OCI-M2 (cell line): ENCODE data around the gene PPTC7.
"Not testable (repeated sequence)": the region's sequence is repeated elsewhere in the genome, so short reads cannot be mapped to it uniquely, and the experiment has no call there.

Source experiments
- DNase-seq: peaks from one replicate; lab custom pipeline; 2025; ENCODE audit not compliant: unreplicated experiment; lab: John Stamatoyannopoulos, UW

The PPTC7 gene

GRCh38 chr12:110583137-110584059 is at the start of gene PPTC7:
PPTC7 (minus strand) TSS chr12:110583318; CDS start chr12:110583031, 287 bp downstream.
- peak; percentile 66 for DNase-seq

GRCh38 chr12:110627500-110628195 is 44.5 kb upstream of the PPTC7 start:
- DNase-seq = no peak

DNA sequence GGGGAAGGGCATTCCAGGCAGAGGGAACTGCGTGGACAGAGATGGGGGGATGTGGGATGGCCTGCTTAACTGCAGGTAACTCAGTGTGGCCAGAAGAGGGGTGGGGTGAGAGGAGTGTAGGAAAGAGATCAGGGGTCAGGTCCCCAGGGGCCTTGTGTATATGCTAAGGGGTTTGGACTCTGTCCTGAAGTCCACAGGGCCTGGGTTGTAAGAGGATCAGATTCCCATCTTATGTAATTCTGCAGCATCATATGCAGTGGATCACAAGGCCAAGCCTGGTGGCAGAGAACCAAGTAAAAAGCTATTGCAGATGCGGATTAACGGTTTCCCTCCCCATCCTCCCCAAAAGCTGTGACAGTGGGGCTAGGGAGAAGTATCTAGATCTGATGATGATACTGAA is 39.5 kb upstream of the PPTC7 start:
- no peak for DNase-seq

DNA sequence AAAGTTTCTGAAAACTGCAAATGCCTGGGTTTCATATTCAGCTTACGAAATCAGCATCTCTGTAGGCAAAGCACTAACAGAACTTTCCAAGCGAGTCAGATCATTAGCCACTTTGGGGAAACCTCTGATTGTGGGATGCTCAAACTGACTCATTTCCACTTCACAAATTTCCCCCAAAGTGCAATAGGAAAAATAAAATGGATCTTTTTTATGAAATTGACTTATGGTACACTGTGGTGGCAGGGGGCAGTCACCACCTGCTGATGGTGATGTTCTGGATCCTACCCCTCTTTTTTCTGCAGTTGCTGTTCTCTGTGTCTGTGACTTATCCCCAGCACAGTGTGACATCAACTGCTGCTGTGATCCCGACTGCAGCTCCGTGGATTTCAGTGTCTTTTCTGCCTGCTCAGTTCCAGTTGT is 36.4 kb upstream of the PPTC7 start:
- DNase-seq = no peak

DNA sequence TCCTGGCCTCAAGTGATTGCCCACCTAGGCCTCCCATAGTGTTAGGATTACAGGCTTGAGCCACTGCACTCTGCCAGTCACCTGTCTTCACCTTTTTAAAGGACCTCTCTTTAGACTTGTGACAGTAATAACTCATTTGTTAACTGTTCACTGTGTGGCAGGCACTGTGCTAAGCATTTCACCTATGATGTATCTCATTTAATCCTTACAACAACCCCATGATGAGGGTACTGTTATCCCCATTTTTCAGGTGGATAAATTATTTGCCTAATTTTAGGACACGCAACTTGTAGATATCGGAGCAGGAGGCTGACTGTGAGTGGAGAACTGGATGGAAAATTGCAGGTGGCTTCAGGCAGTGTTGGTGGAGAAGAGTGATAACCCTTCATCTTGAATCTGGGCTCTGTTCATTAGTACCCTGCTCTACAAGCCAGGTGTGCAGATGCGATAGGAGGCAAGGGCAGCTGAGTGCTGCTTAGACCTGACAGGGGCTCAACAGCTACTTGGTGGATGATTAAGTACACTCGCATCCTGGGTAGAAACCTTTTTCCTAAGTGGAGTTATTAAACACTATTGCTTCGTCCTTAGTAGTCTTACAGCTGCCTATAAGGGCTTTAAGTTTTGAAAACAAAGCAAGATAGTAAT is 33.5 kb upstream of the PPTC7 start:
- DNase-seq = no peak

- DNase-seq = no peak
These were observed 32.1 kb upstream of the PPTC7 start for GRCh38 chr12:110615171-110615570.

DNA sequence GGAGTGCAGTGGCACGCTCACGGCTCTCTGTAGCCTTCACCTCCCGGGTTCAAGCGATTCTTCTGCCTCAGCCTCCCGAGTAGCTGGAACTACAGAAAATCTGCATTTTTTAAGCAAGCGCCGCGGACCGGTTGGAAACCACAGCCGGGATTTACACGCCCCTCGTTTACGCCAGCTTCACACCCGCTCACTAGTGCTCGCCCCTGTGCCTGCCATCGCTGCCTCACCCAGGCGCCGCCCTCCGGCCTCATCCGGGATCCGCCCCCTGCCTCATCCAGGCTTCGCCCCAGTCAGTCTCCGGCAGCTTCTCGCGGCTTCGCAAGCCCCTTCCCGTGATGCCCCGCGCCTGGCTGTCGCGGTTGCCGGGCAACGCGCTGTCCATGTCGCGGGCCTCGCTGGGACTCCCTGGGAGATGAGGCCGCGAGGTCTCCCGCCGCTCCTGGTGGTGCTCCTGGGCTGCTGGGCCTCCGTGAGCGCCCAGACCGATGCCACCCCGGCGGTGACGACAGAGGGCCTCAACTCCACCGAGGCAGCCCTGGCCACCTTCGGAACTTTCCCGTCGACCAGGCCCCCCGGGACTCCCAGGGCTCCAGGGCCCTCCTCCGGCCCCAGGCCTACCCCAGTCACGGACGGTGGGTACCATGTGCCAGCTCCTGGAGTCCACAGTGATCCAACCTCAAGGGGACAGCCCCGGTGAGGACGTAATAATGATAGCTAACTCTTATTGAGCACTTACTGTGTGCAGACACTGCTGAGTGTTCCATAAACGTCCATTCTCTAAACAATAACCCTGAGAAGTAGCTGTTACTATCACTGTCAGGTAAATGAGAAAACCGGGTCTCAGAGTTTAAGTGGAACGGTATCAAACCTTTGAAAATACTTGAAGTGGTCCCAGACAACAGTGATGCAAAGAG is 30.9 kb upstream of the PPTC7 start, which contains the start of gene TCTN1:
Gene TCTN1 (plus strand): TSS at position 359 of the 914 bp plus-strand sequence. CDS start 54 bp downstream, at position 413.
- no peak for DNase-seq

DNA sequence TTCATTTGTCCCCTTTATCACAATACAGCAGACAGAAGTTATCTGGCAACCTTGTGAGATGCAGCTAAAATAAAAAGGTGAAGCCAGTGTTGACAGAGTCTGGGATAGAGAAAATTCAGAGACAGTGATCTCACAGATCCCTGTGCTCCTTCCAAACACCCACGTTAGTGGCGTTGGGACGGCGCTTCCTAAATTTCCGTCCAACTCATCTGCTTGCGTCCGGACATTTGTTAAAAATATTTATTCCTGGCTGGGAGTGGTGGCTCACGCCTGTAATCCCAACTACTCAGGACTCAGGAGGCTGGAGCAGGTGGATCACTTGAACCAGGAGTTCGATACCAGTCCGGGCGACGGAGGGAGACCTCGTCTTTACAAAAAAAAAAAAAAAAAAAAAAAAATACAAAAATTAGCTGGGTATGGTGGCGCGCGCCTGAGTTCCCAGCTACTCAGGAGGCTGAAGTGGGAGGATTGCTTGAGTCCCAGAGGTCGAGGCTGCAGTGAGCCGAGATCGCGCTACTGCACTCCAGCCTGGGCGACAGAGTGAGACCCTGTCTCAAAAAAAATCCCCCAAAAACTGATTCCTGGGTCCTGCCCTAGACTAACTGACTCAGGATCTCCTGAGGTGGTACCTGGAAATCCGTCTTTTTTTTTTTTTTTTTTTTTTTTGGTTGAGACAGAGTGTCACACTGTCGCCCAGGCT is 30.1 kb upstream of the PPTC7 start:
- no peak for DNase-seq

GRCh38 chr12:110606253-110606611 is 23.1 kb upstream of the PPTC7 start:
- DNase-seq = no peak

GRCh38 chr12:110602085-110602814 is 19.1 kb upstream of the PPTC7 start:
- DNase-seq = not testable (repeated sequence)

DNA sequence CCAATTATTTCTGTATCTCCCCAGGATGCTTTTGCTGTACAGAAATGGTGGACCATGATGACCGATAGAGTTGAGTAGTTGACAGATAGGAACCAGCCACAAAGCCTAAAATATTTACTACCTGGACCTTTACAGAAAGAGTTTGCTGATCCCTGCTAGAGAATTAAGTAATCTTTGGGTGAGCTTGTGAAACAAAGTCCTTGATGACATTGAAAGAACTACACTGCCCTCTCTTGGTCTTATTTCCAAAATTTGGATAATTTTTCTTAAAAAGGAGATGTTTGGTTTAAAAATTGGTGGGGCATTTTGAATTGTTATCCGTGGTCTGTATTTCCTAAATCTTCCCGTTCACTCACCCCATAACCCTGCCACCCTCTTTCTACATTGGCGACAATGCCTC is 17.1 kb upstream of the PPTC7 start:
- DNase-seq = no peak

DNA sequence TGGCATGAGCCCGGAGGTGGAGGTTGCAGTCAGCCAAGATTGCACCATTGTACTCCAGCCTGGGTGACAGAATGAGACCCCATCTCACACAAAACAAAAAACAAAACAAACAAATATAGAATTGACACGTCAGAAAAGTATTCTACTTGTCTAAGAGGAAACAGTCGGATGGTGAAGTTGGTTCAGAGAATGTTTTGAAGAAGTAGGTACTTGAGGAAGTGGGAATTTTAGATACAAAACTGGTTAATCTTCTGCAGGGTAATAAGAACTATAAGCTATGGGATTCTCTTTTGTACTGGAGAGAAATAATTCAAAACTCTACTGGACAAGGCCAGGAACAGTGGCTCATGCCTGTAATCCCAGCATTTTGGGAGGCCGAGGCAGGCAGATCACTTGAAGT is 16.2 kb upstream of the PPTC7 start:
- no peak for DNase-seq

DNA sequence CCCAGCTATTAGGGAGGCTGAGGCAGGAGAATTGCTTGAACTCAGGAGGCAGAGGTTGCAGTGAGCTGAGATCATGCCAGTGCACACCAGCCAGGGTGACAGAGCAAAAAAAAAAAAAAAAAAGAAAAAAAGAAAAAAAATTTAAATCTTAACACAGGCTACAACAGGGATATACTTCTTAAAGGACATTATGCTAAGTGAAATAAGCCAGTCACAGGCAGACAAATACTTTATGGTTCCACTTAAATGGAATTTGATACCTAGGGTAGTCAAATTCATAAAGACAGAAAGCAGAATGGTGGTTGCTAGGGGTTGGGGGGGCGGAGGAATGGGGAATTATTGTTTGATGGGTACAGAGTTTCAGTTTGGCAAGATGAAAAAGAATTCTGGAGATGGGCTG is 14.8 kb upstream of the PPTC7 start:
- no peak for DNase-seq

DNA sequence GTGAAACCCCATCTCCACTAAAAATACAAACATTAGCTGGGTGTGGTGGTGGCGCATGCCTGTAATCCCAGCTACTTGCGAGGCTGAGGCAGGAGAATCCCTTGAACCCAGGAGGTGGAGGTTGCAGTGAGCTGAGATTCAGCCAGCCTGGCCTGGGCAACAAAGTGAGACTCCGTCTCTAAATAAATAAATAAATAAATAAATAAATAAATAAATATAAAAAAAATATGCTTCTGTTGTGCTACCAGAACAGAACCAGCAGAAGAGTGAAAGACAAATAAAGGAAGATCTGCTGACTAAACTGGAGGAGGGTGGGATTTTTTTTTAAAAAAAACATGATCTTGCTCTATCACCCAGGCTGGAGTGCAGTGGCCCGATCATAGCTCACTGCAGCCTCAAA is 9.8 kb upstream of the PPTC7 start:
- not testable (repeated sequence) for DNase-seq

- DNase-seq = no peak
These were observed 9.0 kb upstream of the PPTC7 start for GRCh38 chr12:110592078-110592477.

GRCh38 chr12:110591451-110592051 is 8.4 kb upstream of the PPTC7 start:
- DNase-seq = no peak

GRCh38 chr12:110590806-110591326 is 7.7 kb upstream of the PPTC7 start:
- no peak for DNase-seq

GRCh38 chr12:110590059-110590458 is 6.9 kb upstream of the PPTC7 start:
- no peak for DNase-seq

GRCh38 chr12:110587102-110587501 is 4.0 kb upstream of the PPTC7 start:
- not testable (repeated sequence) for DNase-seq
